ENCODE measurements around the gene OR9Q2. TPM values are rescaled to one million over a fixed set of nuclear protein-coding genes. Genes with fewer than 3 reads are reported as not detected.
"Not testable (repeated sequence)": the region's sequence is repeated elsewhere in the genome, so short reads cannot be mapped to it uniquely, and the experiment has no call there.

OR9Q2 gene
- total RNA-seq, 2 experiments from 2014 or later, result not detected

- CTCF ChIA-PET, result no interaction called here
- ATAC-seq (no peak), DNase-seq (no peak)
- no peaks in the 10 kb centered on the region for H3K36me3 Mint-ChIP-seq (ENCODE audit: low read depth)
- intact Hi-C loops (cut with DNase I, micrococcal nuclease), result no loop called here
- H3K27me3 Mint-ChIP-seq, result peaks cover 10% of the 10 kb centered on the region
- peaks cover 6% of the 10 kb centered on the region for H3K9me3 Mint-ChIP-seq (ENCODE audit: low read depth)
- no peaks in the 10 kb centered on the region for H3K4me1 Mint-ChIP-seq
- POLR2A ChIA-PET, result no interaction called here
- H3K4me3 Mint-ChIP-seq, result no peak overlapping the region
- H3K27ac Mint-ChIP-seq, result no peak overlapping the region
Observed at GRCh38 chr11:58195939-58196338, 7.1 kb downstream of the OR9Q2 start.

- DNase-seq, result no peak
- Mint-ChIP-seq H3K27me3 (peaks cover 23% of the 10 kb centered on the region), H3K9me3 (ENCODE audit: low read depth) (peaks cover 6% of the 10 kb centered on the region), H3K4me3 (no peak overlapping the region), H3K36me3 (ENCODE audit: low read depth) (no peaks in the 10 kb centered on the region), H3K4me1 (no peaks in the 10 kb centered on the region), H3K27ac (no peak overlapping the region)
- no peak for ATAC-seq
- ChIA-PET POLR2A (no interaction called here), CTCF (no interaction called here)
- intact Hi-C loops (cut with DNase I, micrococcal nuclease), result no loop called here
Observed at GRCh38 chr11:58199271-58199670, 10.4 kb downstream of the OR9Q2 start.

GRCh38 chr11:58204042-58204441 is 15.2 kb downstream of the OR9Q2 start, which contains the start of gene OR1S2:
OR1S2 (minus strand) TSS chr11:58204142; CDS start chr11:58204142, 0 bp downstream.
- Mint-ChIP-seq H3K27ac (no peak within 1 kb of the TSS), H3K4me1 (no peaks in the 10 kb centered on the region), H3K27me3 (peaks cover 23% of the 10 kb centered on the region), H3K36me3 (ENCODE audit: low read depth) (no peaks in the 10 kb centered on the region), H3K4me3 (no peak within 1 kb of the TSS), H3K9me3 (ENCODE audit: low read depth) (no peaks in the 10 kb centered on the region)
- ATAC-seq, result no peak
- POLR2A ChIA-PET, result no interaction called here
- intact Hi-C loops (cut with DNase I, micrococcal nuclease), result no loop called here
- no peak for DNase-seq
- CTCF ChIA-PET, result no interaction called here

DNA sequence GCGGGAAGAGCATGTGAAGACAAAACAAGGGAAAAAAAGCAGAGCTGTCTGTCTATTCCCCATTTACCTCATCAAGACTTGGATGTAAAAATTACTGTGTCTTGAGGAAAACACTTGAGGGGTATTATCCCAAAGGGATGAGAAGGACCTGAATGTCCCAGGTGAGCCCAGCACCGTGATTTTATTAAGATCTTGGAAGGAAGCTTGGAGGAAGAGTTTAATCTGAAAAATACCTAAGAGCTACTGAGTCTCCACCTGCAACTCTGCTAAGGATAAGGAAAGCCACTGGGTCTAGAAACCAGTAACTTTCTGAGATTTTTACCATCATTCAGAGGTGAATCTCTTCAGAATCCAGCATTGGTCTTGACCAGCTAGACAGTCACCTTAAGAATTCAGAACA is 23.6 kb downstream of the OR9Q2 start, which contains the start of gene OR1S1:
OR1S1 (plus strand) TSS at position 301 of the 400 bp plus-strand sequence.
- ATAC-seq; H3K27ac Mint-ChIP-seq; H3K36me3 Mint-ChIP-seq (ENCODE audit: low read depth); H3K9me3 Mint-ChIP-seq (ENCODE audit: low read depth); CTCF ChIA-PET; intact Hi-C loops (cut with DNase I, micrococcal nuclease); POLR2A ChIA-PET; H3K4me1 Mint-ChIP-seq; H3K4me3 Mint-ChIP-seq; DNase-seq: not testable (repeated sequence)
- H3K27me3 Mint-ChIP-seq, result peaks cover 10% of the 10 kb centered on the region

- DNase-seq, result no peak
- H3K9me3 Mint-ChIP-seq (ENCODE audit: low read depth), result no peaks in the 10 kb centered on the region
- CTCF ChIA-PET, result no interaction called here
- POLR2A ChIA-PET, result no interaction called here
- H3K4me3 Mint-ChIP-seq, result no peak overlapping the region
- ATAC-seq, result no peak
- no peaks in the 10 kb centered on the region for H3K4me1 Mint-ChIP-seq
- no peak overlapping the region for H3K27ac Mint-ChIP-seq
- intact Hi-C loops (cut with DNase I, micrococcal nuclease), result no loop called here
- H3K36me3 Mint-ChIP-seq (ENCODE audit: low read depth), result no peaks in the 10 kb centered on the region
- peaks cover 3% of the 10 kb centered on the region for H3K27me3 Mint-ChIP-seq
Observed at GRCh38 chr11:58216476-58216875, 27.6 kb downstream of the OR9Q2 start.

GRCh38 chr11:58222721-58223120 is 33.9 kb downstream of the OR9Q2 start:
- H3K27me3 Mint-ChIP-seq, result peaks cover 5% of the 10 kb centered on the region
- no peaks in the 10 kb centered on the region for H3K36me3 Mint-ChIP-seq (ENCODE audit: low read depth)
- no peaks in the 10 kb centered on the region for H3K9me3 Mint-ChIP-seq (ENCODE audit: low read depth)
- no peaks in the 10 kb centered on the region for H3K4me1 Mint-ChIP-seq
- intact Hi-C loops (cut with DNase I, micrococcal nuclease), result no loop called here
- no peak overlapping the region for H3K4me3 Mint-ChIP-seq
- H3K27ac Mint-ChIP-seq, result no peak overlapping the region
- ATAC-seq (no peak), DNase-seq (no peak)
- CTCF ChIA-PET, result no interaction called here
- POLR2A ChIA-PET, result no interaction called here

DNA sequence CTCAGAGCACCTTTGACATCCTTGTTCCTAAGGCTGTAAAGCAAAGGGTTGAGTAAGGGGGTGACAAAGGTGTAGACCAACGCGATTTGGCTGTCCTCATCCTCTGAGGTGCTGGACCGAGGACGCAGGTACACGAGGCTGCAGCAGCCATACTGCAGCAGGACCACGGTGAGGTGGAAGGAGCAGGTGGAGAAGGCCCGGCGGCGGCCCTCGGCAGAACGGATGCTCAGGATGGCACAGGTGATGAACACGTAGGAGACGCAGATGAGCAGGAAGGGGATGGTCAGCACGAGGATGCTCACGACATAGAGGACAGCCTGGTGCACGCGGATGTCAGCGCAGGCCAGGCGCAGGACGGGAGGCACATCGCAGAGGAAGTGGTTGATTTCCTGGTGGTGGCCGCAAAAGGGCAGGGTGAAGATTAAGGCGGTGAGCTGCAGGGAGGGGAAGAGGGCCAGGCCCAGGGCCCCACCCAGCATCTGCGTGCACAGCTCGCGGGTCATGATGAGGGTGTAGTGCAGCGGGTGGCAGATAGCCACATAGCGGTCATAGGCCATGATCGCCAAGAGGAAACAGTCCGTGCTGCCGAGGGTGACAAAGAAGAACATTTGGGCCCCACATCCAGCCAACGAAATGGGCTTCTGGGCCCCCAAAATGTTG is 39.2 kb downstream of the OR9Q2 start:
- ATAC-seq (no peak), DNase-seq (no peak)
- intact Hi-C loops (cut with DNase I, micrococcal nuclease), result no loop called here
- Mint-ChIP-seq H3K4me3 (no peak overlapping the region), H3K27ac (no peak overlapping the region), H3K4me1 (no peaks in the 10 kb centered on the region), H3K9me3 (ENCODE audit: low read depth) (no peaks in the 10 kb centered on the region), H3K36me3 (ENCODE audit: low read depth) (no peaks in the 10 kb centered on the region), H3K27me3 (peaks cover 10% of the 10 kb centered on the region)
- ChIA-PET POLR2A (no interaction called here), CTCF (no interaction called here)

Other genes starting within 250 kb of the OR9Q2 start
- gene OR9Q1, start 165.2 kb upstream of the OR9Q2 start, total RNA-seq, result not detected
- gene OR6Q1, start 158.1 kb upstream of the OR9Q2 start, total RNA-seq, result not detected
- not detected for gene OR9I1, start 63.5 kb upstream of the OR9Q2 start, total RNA-seq
- not detected for gene OR1S2, start 15.1 kb downstream of the OR9Q2 start, total RNA-seq
- not detected for gene OR1S1, start 23.6 kb downstream of the OR9Q2 start, total RNA-seq
- not detected for gene OR10Q1, start 39.8 kb downstream of the OR9Q2 start, total RNA-seq
- gene OR10W1, start 79.2 kb downstream of the OR9Q2 start, total RNA-seq, result not detected
- gene OR5B17, start 170.0 kb downstream of the OR9Q2 start, total RNA-seq, result not detected
- not detected for gene OR5B3, start 217.8 kb downstream of the OR9Q2 start, total RNA-seq
- not detected for gene OR5B2, start 239.1 kb downstream of the OR9Q2 start, total RNA-seq

Measured in activated CD4-positive, alpha-beta T cell treated with anti-CD3 and anti-CD28 coated beads for 36 hours (primary cell).